H1 (cell line): ENCODE data around the gene MYO5A. TPM values are rescaled to one million over a fixed set of nuclear protein-coding genes. Genes with fewer than 3 reads are reported as not detected.

Experiments
- KDM4A ChIP-seq: IDR thresholded peaks from one replicate; pipeline ENCODE4 v1.7.1; 2012; ENCODE audit warnings: low read depth, mild to moderate bottlenecking, moderate library complexity, low read length, inconsistent platforms; ENCODE audit not compliant: severe bottlenecking
- RFX5 ChIP-seq: IDR thresholded peaks from 2 replicates; pipeline ENCODE4 v1.6.1; 2011; ENCODE audit warnings: low read depth, low read length, improper control_type of control experiment, borderline replicate concordance
- TEAD4 ChIP-seq: IDR thresholded peaks from 2 replicates; pipeline ENCODE4 v1.6.1; 2012; ENCODE audit warnings: low read depth, low read length, inconsistent platforms, mixed read lengths
- polyA plus RNA-seq, 7 experiments: library from polyadenylated mRNA; depleted of rRNA in 3 of 7; stranded (reverse) in 5 of 7; unstranded in 2 of 7; fragments of >200 nt in 5 of 7; fragments of 200-250 nt in 2 of 7; gene quantifications; 1 replicate in 5 of 7; 2 replicates in 1 of 7; 4 replicates in 1 of 7; pipeline versions ENCODE4 v1.2.1 to v1.2.3, GENCODE V29; 2011 to 2013; ENCODE audit warnings: missing spikeins in 2 of 7, mixed read lengths in 2 of 7
- total RNA-seq: library from RNA; stranded (reverse); fragmentation: NEBNext Ultra II Directional; extraction: Animal tissue kit (Norgen Biotek cat#: 25700); gene quantifications from 2 replicates; pipeline ENCODE4 v1.2.1, GENCODE V29; 2021

Gene MYO5A
- total and polyA plus RNA-seq, 2 of the 8 experiments (the other 6 are each of a cell fraction or from before 2014, with no cell fraction given): 11.4 to 24.7 TPM

GRCh38 chr15:52317688-52318087, 211.0 kb downstream of the MYO5A start (continued):
- TF ChIP-seq TEAD4 (no peak), RFX5 (no peak), KDM4A (no peak)
